HG03039 (cell line): ENCODE results near the gene KCNE5.
"Not testable (repeated sequence)": the region's sequence is repeated elsewhere in the genome, so short reads cannot be mapped to it uniquely, and the experiment has no call there.

ENCODE experiments used
- ATAC-seq: cut with Tn5 transposase; IDR thresholded peaks from one replicate; pipeline ENCODE4 v1.9.1; 2021; ENCODE audit warnings: mild to moderate bottlenecking, moderate library complexity; ENCODE audit not compliant: unreplicated experiment

KCNE5 gene

DNA sequence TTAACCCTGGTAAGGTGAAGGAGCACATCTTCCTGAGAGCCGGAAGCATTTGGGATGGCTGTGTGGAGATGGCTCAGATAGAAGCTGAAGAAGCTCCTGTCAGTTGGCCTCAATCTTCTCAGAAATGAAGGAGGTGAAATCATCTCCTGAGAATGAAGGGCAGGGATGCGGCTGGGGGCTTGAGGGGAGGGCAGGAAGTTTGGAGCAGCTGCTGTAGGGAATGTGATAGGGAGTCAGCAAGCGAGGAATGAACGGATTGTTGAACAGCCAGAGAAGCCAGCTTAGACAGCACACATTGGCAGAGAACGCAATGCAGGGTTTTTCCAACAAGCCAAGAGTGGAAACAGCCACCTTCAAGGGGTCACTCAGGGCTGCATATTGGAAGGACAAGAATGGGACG is 10.0 kb downstream of the KCNE5 start:
- no peak for ATAC-seq

DNA sequence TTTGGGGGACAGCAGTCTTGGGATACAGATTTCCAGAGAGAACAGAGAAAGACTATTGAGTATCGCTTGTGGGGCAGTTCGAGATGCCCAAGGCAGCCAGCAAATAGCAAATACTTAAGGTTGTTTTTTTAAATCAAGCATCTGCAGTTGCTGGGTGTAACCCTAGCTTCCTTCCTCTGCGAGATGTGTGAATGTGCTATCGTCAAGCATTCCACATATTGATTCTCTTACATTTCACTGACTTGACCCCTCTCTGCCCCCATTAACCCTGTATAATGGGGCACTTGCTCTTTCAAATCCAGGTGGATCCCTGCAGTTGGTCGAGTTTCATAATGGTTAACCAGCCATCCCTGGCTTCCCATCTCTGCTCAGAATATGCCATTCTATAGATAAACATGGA is 23.5 kb downstream of the KCNE5 start:
- ATAC-seq: no peak

DNA sequence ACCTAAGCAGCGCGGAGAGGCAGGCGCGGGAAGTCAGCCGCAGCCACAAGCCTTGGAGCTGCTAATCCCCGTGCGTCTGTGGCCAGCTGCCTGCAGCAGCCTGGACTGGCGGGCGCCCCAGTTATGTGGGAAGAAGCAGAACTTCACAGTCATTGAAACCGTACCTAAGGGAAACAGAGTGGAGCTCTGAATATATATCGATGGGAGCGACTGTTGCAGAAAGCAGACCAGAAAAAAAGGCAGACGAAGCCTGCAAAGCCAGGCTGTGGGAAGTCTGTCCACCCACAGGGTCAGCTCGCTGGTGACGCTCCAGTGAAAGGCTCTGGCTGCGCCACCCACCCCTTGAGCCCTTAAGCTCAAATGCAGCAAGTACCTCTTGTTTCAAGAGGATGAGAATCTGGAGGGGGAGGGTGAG is 24.7 kb downstream of the KCNE5 start:
- ATAC-seq: no peak

DNA sequence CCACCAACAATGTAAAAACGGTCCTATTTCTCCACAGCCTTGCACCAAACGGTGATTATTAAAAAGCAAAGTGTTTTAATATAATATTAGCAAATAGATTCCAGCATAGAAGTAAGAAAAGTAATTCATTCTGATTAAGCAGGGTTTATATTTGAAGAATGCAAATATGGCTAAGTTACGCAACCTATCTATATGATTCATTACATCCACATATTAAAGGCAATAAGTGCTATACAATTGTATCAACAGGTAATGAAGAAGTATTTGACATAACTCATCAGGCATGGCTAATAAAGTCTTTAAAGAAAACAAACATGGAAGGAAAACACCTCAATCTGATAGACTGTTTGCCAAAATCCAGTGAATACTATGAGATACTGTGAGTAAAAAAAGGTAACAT is 29.0 kb downstream of the KCNE5 start:
- no peak for ATAC-seq

DNA sequence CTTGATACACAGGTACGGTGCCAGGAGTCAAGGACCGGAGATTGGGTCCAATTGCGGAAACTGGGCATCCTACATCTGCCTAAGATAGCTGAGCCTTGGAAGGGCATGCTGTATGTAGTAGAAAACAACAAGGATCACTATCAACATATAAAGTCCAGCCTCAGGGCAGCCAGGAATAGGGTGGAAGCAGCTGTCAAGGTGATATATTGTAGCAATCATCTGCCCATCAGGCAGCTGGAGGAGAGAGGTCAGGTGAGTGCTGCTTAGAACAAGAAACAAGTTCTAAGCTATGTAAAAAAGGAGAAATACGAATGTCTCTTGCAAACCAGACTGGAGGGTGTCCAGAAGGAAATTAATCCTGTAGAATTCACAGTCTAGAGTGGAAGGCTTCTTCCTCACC is 34.8 kb downstream of the KCNE5 start:
- ATAC-seq: no peak

DNA sequence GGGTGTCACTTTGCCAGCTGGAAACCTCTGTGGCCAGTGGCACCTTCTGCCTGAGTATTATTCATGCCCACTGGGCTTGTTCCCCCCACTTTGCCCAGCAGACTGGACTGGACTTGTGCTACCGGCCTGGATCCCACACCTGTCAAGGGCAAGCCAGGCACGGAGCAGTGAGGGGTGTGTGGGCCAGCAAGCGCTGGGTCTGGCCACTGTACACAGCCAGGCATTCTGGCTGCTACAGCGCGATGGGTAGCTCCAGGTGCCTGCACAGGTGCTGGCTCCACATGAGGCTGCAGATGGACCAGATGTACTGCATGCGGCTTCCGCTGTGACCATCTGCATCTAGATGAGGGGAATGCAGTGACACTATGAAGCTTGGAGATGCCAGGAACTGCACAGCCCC is 39.5 kb downstream of the KCNE5 start:
- ATAC-seq: no peak

DNA sequence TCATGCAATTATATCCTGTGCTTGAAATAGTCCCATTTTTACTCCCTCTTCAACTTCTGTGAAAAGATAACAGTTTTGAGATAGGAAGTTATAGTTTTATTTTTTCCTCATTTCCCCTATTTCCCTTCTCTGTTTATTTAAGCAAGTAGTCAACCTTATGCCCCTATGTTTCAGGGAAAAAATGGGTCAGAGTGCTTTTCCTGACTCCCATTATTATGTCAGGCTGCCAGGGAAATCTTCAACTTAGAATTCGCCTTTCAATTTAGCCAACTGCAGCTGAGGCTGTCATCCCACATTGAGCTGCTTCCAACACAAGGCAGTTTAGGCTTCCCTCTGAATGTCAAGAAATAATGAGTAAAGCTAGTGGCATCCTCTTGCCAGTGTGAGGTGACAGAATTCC is 46.1 kb downstream of the KCNE5 start:
- ATAC-seq: no peak

DNA sequence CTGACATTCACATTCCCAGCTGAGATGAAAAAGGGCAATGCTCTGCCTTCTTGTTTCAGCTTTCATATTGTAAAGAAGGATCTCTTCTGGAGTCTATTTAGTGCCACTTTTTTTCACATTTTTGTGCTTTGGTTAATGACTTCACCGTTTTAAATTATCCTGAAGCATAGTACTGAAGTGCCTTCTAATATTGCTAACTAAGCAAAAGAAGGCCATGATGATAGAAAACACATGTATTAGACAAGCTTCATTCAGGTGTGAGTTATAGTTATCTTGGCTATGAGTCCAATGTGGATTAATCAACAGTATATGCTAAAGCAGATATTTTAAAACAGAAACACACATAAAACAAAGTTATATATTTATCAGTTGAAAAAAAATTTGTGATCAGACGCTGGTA is 47.9 kb downstream of the KCNE5 start:
- no peak for ATAC-seq

DNA sequence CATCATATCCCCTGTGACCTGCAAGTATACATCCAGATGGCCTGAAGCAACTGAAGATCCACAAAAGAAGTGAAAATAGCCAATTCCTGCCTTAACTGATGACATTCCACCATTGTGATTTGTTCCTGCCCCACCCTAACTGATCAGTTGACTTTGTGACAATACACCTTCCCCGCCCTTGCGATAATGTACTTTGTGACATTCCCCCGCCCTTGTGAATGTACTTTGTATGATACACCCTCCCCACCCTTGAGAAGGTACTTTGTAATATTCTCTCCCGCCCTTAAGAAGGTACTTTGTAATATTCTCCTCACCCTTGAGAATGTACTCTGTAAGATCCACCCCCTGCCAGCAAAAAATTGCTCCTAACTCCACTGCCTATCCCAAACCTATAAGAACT is 48.9 kb downstream of the KCNE5 start:
- not testable (repeated sequence) for ATAC-seq
